ENCODE results near the gene FGF12. TPM values are rescaled to one million over a fixed set of nuclear protein-coding genes. Genes with fewer than 3 reads are reported as not detected.
"Not testable (repeated sequence)": the region's sequence is repeated elsewhere in the genome, so short reads cannot be mapped to it uniquely, and the experiment has no call there.

FGF12 gene
- total and polyA plus RNA-seq, 2 donors (not counting 1 experiment from before 2014, with no cell fraction given) = 0.17 TPM; not detected in 1

DNA sequence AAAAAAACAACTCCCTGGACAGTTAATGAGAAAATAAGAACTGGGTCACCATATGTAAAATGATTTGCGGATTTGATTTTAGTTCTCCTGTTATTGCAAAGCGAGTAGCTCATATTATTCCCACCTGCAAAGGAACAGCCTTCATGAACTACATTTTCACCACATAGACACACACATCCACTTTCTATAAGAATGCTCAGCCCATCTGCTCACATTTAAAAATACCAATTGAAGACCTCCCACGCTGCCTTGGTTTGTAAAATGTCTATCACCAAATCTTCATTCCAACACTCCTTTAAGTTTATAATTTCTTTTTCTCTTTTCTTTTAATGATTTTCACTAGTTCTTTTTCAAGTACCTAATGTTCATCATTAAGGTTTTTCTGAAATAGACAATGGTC lies 148.6 kb downstream of the FGF12 start:
- no peak for DNase-seq (ENCODE audit: low read depth in 2 of 2)
- Histone ChIP-seq H3K27ac (ENCODE audit: insufficient read depth, low read length) (no peak overlapping the region), H3K9ac (ENCODE audit: insufficient read depth, low read length) (no peak overlapping the region), H3K79me2 (ENCODE audit: control insufficient read depth, insufficient read depth, low read length) (no peaks in the 10 kb centered on the region), H3K4me1 (ENCODE audit: control insufficient read depth, extremely low read depth, insufficient read depth, low read length) (no peaks in the 10 kb centered on the region), H2AFZ (ENCODE audit: low read length) (no peak overlapping the region), H3K9me3 (ENCODE audit: control insufficient read depth, insufficient read depth, low read depth, low read length) (no peaks in the 10 kb centered on the region), H4K20me1 (ENCODE audit: control insufficient read depth, extremely low read depth, insufficient read depth, low read length) (no peaks in the 10 kb centered on the region), H3K4me3 (replicated peaks in 1 of 4; ENCODE audit: control extremely low read depth in 1 of 4, insufficient read depth in 1 of 4, low read depth in 3 of 4, low read length in 4 of 4) (no peak overlapping the region), H3K27me3 (ENCODE audit: control insufficient read depth, insufficient read depth, low read length) (no peaks in the 10 kb centered on the region), H3K4me2 (ENCODE audit: extremely low read depth, insufficient read depth, low read length) (no peak overlapping the region), H3K36me3 (ENCODE audit: control insufficient read depth, insufficient read depth, low read length) (no peaks in the 10 kb centered on the region)
- TF ChIP-seq, protein P1, sequence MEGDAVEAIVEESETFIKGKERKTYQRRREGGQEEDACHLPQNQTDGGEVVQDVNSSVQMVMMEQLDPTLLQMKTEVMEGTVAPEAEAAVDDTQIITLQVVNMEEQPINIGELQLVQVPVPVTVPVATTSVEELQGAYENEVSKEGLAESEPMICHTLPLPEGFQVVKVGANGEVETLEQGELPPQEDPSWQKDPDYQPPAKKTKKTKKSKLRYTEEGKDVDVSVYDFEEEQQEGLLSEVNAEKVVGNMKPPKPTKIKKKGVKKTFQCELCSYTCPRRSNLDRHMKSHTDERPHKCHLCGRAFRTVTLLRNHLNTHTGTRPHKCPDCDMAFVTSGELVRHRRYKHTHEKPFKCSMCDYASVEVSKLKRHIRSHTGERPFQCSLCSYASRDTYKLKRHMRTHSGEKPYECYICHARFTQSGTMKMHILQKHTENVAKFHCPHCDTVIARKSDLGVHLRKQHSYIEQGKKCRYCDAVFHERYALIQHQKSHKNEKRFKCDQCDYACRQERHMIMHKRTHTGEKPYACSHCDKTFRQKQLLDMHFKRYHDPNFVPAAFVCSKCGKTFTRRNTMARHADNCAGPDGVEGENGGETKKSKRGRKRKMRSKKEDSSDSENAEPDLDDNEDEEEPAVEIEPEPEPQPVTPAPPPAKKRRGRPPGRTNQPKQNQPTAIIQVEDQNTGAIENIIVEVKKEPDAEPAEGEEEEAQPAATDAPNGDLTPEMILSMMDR (conservative IDR thresholded peaks at IDR 0.05 in 1 of 2, IDR thresholded peaks at IDR 0.05 in 1 of 2; ENCODE audit: low read depth in 1 of 2, low read length in 2 of 2) = no peak
- TF ChIP-seq EZH2 (IDR thresholded peaks at IDR 0.05; ENCODE audit: low read length, missing control alignments) = no peak

DNA sequence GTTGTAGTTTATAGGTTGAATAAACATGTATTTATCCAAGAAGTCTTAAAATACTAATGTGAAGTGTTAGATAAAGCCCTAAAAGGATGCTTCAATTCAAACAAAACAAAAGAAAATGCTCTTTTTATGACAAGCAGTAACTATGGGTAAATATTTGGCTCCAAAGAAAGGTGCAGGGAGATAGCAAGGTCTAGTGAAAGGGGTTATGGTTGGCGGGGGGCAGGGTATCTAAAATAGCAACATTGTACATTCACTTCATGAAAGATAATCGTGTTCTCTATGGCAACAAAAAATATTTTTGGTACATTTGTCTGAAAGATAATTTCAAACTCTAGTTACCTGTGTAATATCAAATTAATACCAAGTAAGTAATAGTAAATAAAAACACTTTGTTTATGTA lies 149.5 kb downstream of the FGF12 start:
- Histone ChIP-seq H4K20me1 (ENCODE audit: control insufficient read depth, extremely low read depth, insufficient read depth, low read length) (no peaks in the 10 kb centered on the region), H3K27ac (ENCODE audit: insufficient read depth, low read length) (no peak overlapping the region), H2AFZ (ENCODE audit: low read length) (no peak overlapping the region), H3K9me3 (ENCODE audit: control insufficient read depth, insufficient read depth, low read depth, low read length) (no peaks in the 10 kb centered on the region), H3K9ac (ENCODE audit: insufficient read depth, low read length) (no peak overlapping the region), H3K4me3 (replicated peaks in 1 of 4; ENCODE audit: control extremely low read depth in 1 of 4, insufficient read depth in 1 of 4, low read depth in 3 of 4, low read length in 4 of 4) (no peak overlapping the region), H3K36me3 (ENCODE audit: control insufficient read depth, insufficient read depth, low read length) (no peaks in the 10 kb centered on the region), H3K27me3 (ENCODE audit: control insufficient read depth, insufficient read depth, low read length) (no peaks in the 10 kb centered on the region), H3K4me1 (ENCODE audit: control insufficient read depth, extremely low read depth, insufficient read depth, low read length) (no peaks in the 10 kb centered on the region), H3K79me2 (ENCODE audit: control insufficient read depth, insufficient read depth, low read length) (no peaks in the 10 kb centered on the region), H3K4me2 (ENCODE audit: extremely low read depth, insufficient read depth, low read length) (no peak overlapping the region)
- TF ChIP-seq EZH2 (IDR thresholded peaks at IDR 0.05; ENCODE audit: low read length, missing control alignments) = no peak
- TF ChIP-seq, protein P1 (conservative IDR thresholded peaks at IDR 0.05 in 1 of 2, IDR thresholded peaks at IDR 0.05 in 1 of 2; ENCODE audit: low read depth in 1 of 2, low read length in 2 of 2) = no peak
- no peak for DNase-seq (ENCODE audit: low read depth in 2 of 2)

DNA sequence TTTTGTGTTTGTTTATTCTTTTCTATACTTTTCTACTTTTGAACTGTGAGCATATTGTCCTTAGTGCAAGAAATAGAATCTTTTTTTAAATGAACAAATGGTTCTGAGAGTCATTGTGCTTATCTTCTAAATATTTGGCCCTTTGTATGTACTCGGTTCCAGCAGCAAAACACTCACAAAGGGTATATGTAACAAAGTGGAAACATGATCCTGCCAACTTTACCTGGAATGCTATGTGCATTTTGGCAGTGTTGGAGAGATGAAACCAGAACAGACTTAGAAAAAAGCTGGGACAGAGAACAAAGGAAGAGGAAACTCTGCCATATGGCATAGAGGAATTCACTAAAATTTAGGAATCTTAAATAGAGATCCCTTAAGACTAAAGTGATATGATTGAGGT lies 150.1 kb downstream of the FGF12 start:
- H3K9me3 ChIP-seq (ENCODE audit: control insufficient read depth, insufficient read depth, low read depth, low read length) = no peaks in the 10 kb centered on the region
- H3K79me2 ChIP-seq (ENCODE audit: control insufficient read depth, insufficient read depth, low read length) = no peaks in the 10 kb centered on the region
- no peak overlapping the region for H3K4me3 ChIP-seq (replicated peaks in 1 of 4; ENCODE audit: control extremely low read depth in 1 of 4, insufficient read depth in 1 of 4, low read depth in 3 of 4, low read length in 4 of 4)
- H3K9ac ChIP-seq (ENCODE audit: insufficient read depth, low read length) = no peak overlapping the region
- H3K4me2 ChIP-seq (ENCODE audit: extremely low read depth, insufficient read depth, low read length) = no peak overlapping the region
- no peak for TF ChIP-seq EZH2 (IDR thresholded peaks at IDR 0.05; ENCODE audit: low read length, missing control alignments)
- TF ChIP-seq, protein P1 (conservative IDR thresholded peaks at IDR 0.05 in 1 of 2, IDR thresholded peaks at IDR 0.05 in 1 of 2; ENCODE audit: low read depth in 1 of 2, low read length in 2 of 2) = no peak
- no peaks in the 10 kb centered on the region for H3K4me1 ChIP-seq (ENCODE audit: control insufficient read depth, extremely low read depth, insufficient read depth, low read length)
- no peak overlapping the region for H3K27ac ChIP-seq (ENCODE audit: insufficient read depth, low read length)
- H4K20me1 ChIP-seq (ENCODE audit: control insufficient read depth, extremely low read depth, insufficient read depth, low read length) = no peaks in the 10 kb centered on the region
- DNase-seq (ENCODE audit: low read depth in 2 of 2) = no peak
- H2AFZ ChIP-seq (ENCODE audit: low read length) = no peak overlapping the region
- no peaks in the 10 kb centered on the region for H3K36me3 ChIP-seq (ENCODE audit: control insufficient read depth, insufficient read depth, low read length)
- H3K27me3 ChIP-seq (ENCODE audit: control insufficient read depth, insufficient read depth, low read length) = no peaks in the 10 kb centered on the region

DNA sequence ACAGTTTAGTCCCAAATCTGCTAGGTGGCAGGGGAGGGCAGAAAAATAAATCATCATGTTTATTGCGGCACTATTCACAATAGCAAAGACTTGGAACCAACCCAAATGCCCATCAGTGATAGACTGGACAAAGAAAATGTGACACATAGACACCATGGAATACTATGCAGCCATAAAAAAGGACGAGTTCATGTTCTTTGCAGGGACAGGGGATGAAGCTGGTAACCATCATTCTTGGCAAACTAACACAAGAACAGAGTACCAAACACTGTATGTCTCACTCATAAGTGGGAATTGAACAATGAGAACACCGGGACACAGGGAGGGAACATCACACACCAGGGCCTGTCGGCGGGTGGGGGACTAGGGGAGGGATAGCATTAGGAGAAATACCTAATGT lies 150.6 kb downstream of the FGF12 start:
- H3K4me3 ChIP-seq (replicated peaks in 1 of 4; ENCODE audit: control extremely low read depth in 1 of 4, insufficient read depth in 1 of 4, low read depth in 3 of 4, low read length in 4 of 4); H3K4me2 ChIP-seq (ENCODE audit: extremely low read depth, insufficient read depth, low read length); H3K9ac ChIP-seq (ENCODE audit: insufficient read depth, low read length); H3K36me3 ChIP-seq (ENCODE audit: control insufficient read depth, insufficient read depth, low read length); H2AFZ ChIP-seq (ENCODE audit: low read length); H3K79me2 ChIP-seq (ENCODE audit: control insufficient read depth, insufficient read depth, low read length); H3K4me1 ChIP-seq (ENCODE audit: control insufficient read depth, extremely low read depth, insufficient read depth, low read length); H3K27me3 ChIP-seq (ENCODE audit: control insufficient read depth, insufficient read depth, low read length); H4K20me1 ChIP-seq (ENCODE audit: control insufficient read depth, extremely low read depth, insufficient read depth, low read length); H3K9me3 ChIP-seq (ENCODE audit: control insufficient read depth, insufficient read depth, low read depth, low read length); DNase-seq (ENCODE audit: low read depth in 2 of 2); H3K27ac ChIP-seq (ENCODE audit: insufficient read depth, low read length): not testable (repeated sequence)
